SK-N-SH (cell line): ENCODE data around the gene ZNF467. TPM values are rescaled to one million over a fixed set of nuclear protein-coding genes. Genes with fewer than 3 reads are reported as not detected.

Source experiments
- CTCF ChIA-PET: fragments of 300-600, 350-600 bp; formaldehyde crosslinking; extraction: SDS; loops from one replicate; lab custom pipeline; 2021; lab: Yijun Ruan, JAX
- POLR2A ChIA-PET: fragments of 350-600 bp; sonication (Branson Sonifier 250); formaldehyde crosslinking; extraction: SDS; loops from one replicate; lab custom pipeline; 2020; ENCODE audit warnings: antibody characterized with exemption, inconsistent platforms; lab: Yijun Ruan, JAX
- DNase-seq: peaks from one replicate; pipeline ENCODE4 v3.0.0; 2012
- H2AFZ ChIP-seq: fragments of 200-600 bp; sonication (generic); 2 replicates; pipeline ENCODE4 v1.8.1; 2016; ENCODE audit warnings: antibody characterized with exemption, mild to moderate bottlenecking, low read depth
- H3F3A ChIP-seq: fragments of 200-600 bp; sonication (generic); replicated peaks from 2 replicates; pipeline ENCODE3; 2016; ENCODE audit warnings: antibody characterized with exemption, mild to moderate bottlenecking; ENCODE audit not compliant: insufficient read depth
- H3K27ac ChIP-seq, 2 experiments: fragments of 200-500 bp in 1 of 2; fragments of 200-600 bp in 1 of 2; sonication (Bioruptor generic) in 1 of 2; sonication (generic), shearing (Covaris generic) in 1 of 2; 2 replicates each; pipeline versions ENCODE4 v1.5.1 to v1.6.1; 2014 to 2016; ENCODE audit warnings: low read depth in 2 of 2, inconsistent platforms in 1 of 2, low read length in 1 of 2, mild to moderate bottlenecking in 1 of 2, mixed read lengths in 1 of 2
- H3K27me3 ChIP-seq: fragments of 200-600 bp; sonication (generic), shearing (Covaris generic); 2 replicates; pipeline ENCODE4 v1.6.1; 2016; ENCODE audit warnings: mixed run types; ENCODE audit not compliant: insufficient read depth
- H3K36me3 ChIP-seq, 2 experiments: fragments of 200-500 bp in 1 of 2; fragments of 200-600 bp in 1 of 2; sonication (Bioruptor generic) in 1 of 2; sonication (generic) in 1 of 2; replicated peaks in 1 of 2; 2 replicates each; pipeline versions ENCODE3 to v1.5.1; 2014 to 2016; ENCODE audit warnings: low read length in 1 of 2, mild to moderate bottlenecking in 1 of 2; ENCODE audit not compliant: insufficient read depth in 2 of 2, control insufficient read depth in 1 of 2
- H3K4me1 ChIP-seq, 2 experiments: fragments of 200-500 bp in 1 of 2; fragments of 200-600 bp in 1 of 2; sonication (Bioruptor generic) in 1 of 2; sonication (generic), shearing (Covaris generic) in 1 of 2; 2 replicates each; pipeline versions ENCODE4 v1.5.1 to v1.6.1; 2014 to 2016; ENCODE audit warnings: low read depth in 1 of 2, low read length in 1 of 2, mixed run types in 1 of 2; ENCODE audit not compliant: insufficient read depth in 2 of 2, control insufficient read depth in 1 of 2
- H3K4me2 ChIP-seq: fragments of 200-600 bp; sonication (generic), shearing (Covaris generic); 2 replicates; pipeline ENCODE4 v1.6.1; 2017; ENCODE audit warnings: mixed run types
- H3K4me3 ChIP-seq, 2 experiments: fragments of 200-500 bp in 1 of 2; fragments of 200-600 bp in 1 of 2; sonication (Bioruptor generic) in 1 of 2; sonication (generic), shearing (Covaris generic) in 1 of 2; 2 replicates each; pipeline versions ENCODE4 v1.5.1 to v1.8.1; 2014 to 2016; ENCODE audit warnings: low read depth in 2 of 2, inconsistent platforms in 1 of 2, low read length in 1 of 2, mild to moderate bottlenecking in 1 of 2, mixed read lengths in 1 of 2, moderate library complexity in 1 of 2
- H3K79me2 ChIP-seq: fragments of 200-600 bp; sonication (generic); 2 replicates; pipeline ENCODE4 v1.8.1; 2017; ENCODE audit warnings: mild to moderate bottlenecking; ENCODE audit not compliant: insufficient read depth
- H3K9ac ChIP-seq: fragments of 200-600 bp; sonication (generic); 2 replicates; pipeline ENCODE4 v1.6.1; 2017; ENCODE audit warnings: mixed run types
- H3K9me2 ChIP-seq: fragments of 200-600 bp; sonication (generic); 2 replicates; pipeline ENCODE4 v1.6.1; 2017; ENCODE audit warnings: mixed run types
- H3K9me3 ChIP-seq: fragments of 200-600 bp; sonication (generic); 2 replicates; pipeline ENCODE4 v1.6.1; 2017; ENCODE audit warnings: mixed run types, mild to moderate bottlenecking, moderate library complexity
- H4K20me1 ChIP-seq: fragments of 200-600 bp; sonication (generic); 2 replicates; pipeline ENCODE4 v1.6.1; 2017; ENCODE audit warnings: mild to moderate bottlenecking, mixed run types; ENCODE audit not compliant: insufficient read depth
- ELF1 ChIP-seq: IDR thresholded peaks from 2 replicates; pipeline ENCODE4 v1.4.0; 2012
- FOSL2 ChIP-seq: IDR thresholded peaks from 2 replicates; pipeline ENCODE4 v1.4.0; 2012; ENCODE audit warnings: low read depth, mild to moderate bottlenecking, moderate library complexity, borderline replicate concordance
- FOXJ3 ChIP-seq: sonication (generic); formaldehyde crosslinking; IDR thresholded peaks from 2 replicates; pipeline ENCODE4 v1.5.1; 2020; ENCODE audit warnings: mild to moderate bottlenecking, missing genetic modification reagents
- GABPA ChIP-seq: IDR thresholded peaks from 2 replicates; pipeline ENCODE4 v1.4.0; 2012; ENCODE audit warnings: low read depth, mild to moderate bottlenecking
- GATA2 ChIP-seq: sonication (generic); formaldehyde crosslinking; IDR thresholded peaks from 2 replicates; pipeline ENCODE4 v1.5.0; 2020; ENCODE audit warnings: mild to moderate bottlenecking, missing genetic modification reagents
- MEF2A ChIP-seq: IDR thresholded peaks from 2 replicates; pipeline ENCODE4 v1.4.0; 2012; ENCODE audit warnings: low read depth, borderline replicate concordance
- POLR2AphosphoS5 ChIP-seq: IDR thresholded peaks from 2 replicates; pipeline ENCODE4 v1.6.1; 2012; ENCODE audit warnings: low read depth, low read length
- RAD21 ChIP-seq: IDR thresholded peaks from 2 replicates; pipeline ENCODE4 v1.6.1; 2012; ENCODE audit warnings: mild to moderate bottlenecking, low read length
- RFX5 ChIP-seq: IDR thresholded peaks from 2 replicates; pipeline ENCODE4 v1.6.1; 2012; ENCODE audit warnings: mild to moderate bottlenecking, improper control_type of control experiment, low read length
- SMC3 ChIP-seq: IDR thresholded peaks from 2 replicates; pipeline ENCODE4 v1.6.1; 2012; ENCODE audit warnings: low read depth, low read length, improper control_type of control experiment
- TAF1 ChIP-seq: IDR thresholded peaks from 2 replicates; pipeline ENCODE4 v1.6.1; 2012; ENCODE audit warnings: low read depth, mild to moderate bottlenecking, low read length, moderate library complexity, borderline replicate concordance
- TCF12 ChIP-seq: IDR thresholded peaks from 2 replicates; pipeline ENCODE4 v1.4.0; 2012
- WGBS: methylation state at CpG from one replicate; pipeline ENCODE4 v1.1.6; 2017; ENCODE audit warnings: low lambda C conversion rate; 5-methylcytosine and 5-hydroxymethylcytosine counted together
- polyA plus RNA-seq, 3 experiments: library from polyadenylated mRNA; depleted of rRNA; stranded (reverse); fragments of >200 nt; gene quantifications; 2 replicates each; pipeline ENCODE4 v1.2.3, GENCODE V29; 2012
- TF ChIP-seq, protein P1 (sequence below): IDR thresholded peaks from 2 replicates; pipeline ENCODE4; 2012
- TF ChIP-seq, protein P2 (sequence below): fragments of 150-350 bp; IDR thresholded peaks from 2 replicates; pipeline ENCODE4 v1.6.1; 2017; ENCODE audit warnings: antibody characterized with exemption, low read length, low read depth, borderline replicate concordance
- TF ChIP-seq, protein P3 (sequence below): IDR thresholded peaks from 2 replicates; pipeline ENCODE4 v1.4.0; 2012; ENCODE audit warnings: low read depth
- TF ChIP-seq, protein P4 (sequence below): IDR thresholded peaks from 2 replicates; pipeline ENCODE4 v1.4.0; 2012; ENCODE audit warnings: low read depth, borderline replicate concordance
- TF ChIP-seq, protein P5 (sequence below): IDR thresholded peaks from 2 replicates; pipeline ENCODE4 v1.6.1; 2012; ENCODE audit warnings: mild to moderate bottlenecking, low read depth, low read length, moderate library complexity

The ZNF467 gene
- polyA plus RNA-seq, 1 of the 3 experiments (the other 2 are of a cell fraction): 4.1 TPM

DNA sequence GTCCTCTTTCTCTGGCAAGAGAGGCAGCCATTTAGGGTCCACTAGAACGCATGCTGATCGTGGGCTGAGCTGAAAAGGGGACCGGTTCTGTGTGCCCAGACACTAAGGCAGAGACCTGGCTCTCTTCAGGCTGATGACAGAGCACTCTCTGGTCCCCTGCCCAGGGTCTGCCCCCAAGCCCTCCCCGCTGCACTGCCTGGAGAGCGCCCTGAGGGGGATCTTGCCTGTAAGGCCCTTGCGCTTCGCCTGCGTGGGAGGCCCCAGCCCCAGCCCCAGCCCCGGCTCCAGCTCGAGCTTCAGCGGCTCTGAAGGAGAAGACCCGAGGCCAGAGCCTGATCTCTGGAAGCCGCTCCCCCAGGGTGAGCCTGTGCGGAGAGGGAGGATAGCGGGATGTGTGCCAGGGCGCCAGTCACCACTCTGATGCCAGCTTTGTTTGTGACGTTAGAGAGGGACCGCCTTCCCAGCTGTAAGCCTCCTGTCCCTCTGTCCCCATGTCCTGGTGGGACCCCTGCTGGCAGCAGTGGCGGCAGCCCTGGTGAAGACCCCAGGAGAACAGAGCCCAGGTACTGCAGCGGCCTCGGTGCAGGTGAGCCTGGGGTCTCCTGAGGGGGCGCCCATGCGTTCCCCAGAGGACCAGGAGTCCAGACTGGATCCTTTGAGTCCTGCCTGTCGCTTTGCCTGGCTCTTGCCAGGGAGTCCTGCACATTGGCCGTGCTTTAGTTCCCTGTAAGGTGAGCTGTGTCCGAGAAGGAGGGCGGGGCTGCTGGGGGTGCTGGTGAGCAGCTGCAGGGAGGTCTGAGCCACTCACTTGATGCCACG, 43.2 kb downstream of the ZNF467 start:
- Histone ChIP-seq H4K20me1 (no peaks in the 10 kb centered on the region), H3K4me3 (no peak overlapping the region), H3K27me3 (no peaks in the 10 kb centered on the region), H3K4me1 (peaks cover 0 to 2% of the 10 kb centered on the region in 2 experiments; a peak in 1 of 4 replicates), H3F3A (peaks cover 5% of the 10 kb centered on the region), H3K4me2 (no peak overlapping the region), H3K79me2 (no peaks in the 10 kb centered on the region), H3K9me3 (no peaks in the 10 kb centered on the region), H3K9ac (no peak overlapping the region), H3K36me3 (peaks cover 0 to 70% of the 10 kb centered on the region in 2 experiments), H3K27ac (no peak overlapping the region), H3K9me2 (no peaks in the 10 kb centered on the region), H2AFZ (no peak overlapping the region)
- peak; percentile 50 for DNase-seq
- WGBS: 86% methylated on average over 18 of the region's 28 CpGs
- TF ChIP-seq, protein P1, sequence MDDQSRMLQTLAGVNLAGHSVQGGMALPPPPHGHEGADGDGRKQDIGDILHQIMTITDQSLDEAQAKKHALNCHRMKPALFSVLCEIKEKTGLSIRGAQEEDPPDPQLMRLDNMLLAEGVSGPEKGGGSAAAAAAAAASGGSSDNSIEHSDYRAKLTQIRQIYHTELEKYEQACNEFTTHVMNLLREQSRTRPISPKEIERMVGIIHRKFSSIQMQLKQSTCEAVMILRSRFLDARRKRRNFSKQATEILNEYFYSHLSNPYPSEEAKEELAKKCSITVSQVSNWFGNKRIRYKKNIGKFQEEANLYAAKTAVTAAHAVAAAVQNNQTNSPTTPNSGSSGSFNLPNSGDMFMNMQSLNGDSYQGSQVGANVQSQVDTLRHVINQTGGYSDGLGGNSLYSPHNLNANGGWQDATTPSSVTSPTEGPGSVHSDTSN: no peak
- peak; percentile 32 for TF ChIP-seq RAD21
- TF ChIP-seq, all 33 proteins: peak for 1
- ChIA-PET POLR2A (interaction anchor here (0.8 kb wide), 1 partner anchor 1356 kb away, joined by 3 read pairs; the partner anchor contains the start of gene AGAP3), CTCF (interaction anchor here (0.6 to 5.8 kb wide), 5 partner anchors 11 to 505 kb away, joined by 3 to 43 read pairs (median 4); no protein-coding TSS in a partner anchor)

DNA sequence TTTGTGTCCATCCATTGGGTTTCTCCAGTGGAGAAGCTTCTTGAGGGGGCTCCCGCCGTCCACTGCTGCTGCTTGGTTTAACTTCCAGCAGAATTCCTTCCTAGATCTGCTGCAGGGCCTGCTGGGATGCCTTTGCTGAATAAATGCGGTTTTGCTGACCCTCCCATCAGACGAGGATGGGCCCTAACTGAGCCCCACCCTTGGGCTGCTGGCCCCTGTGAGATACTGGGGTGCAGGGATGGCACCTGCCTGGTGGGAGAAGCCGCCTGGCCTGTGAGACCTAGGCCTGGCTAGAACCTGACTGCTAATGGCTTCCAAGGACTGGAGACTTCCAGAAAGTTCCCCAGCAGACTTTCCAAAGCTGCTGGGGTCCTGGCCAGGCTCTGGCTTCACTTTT, 43.8 kb downstream of the ZNF467 start:
- CTCF ChIA-PET: interaction anchor here (0.6 to 5.8 kb wide), 5 partner anchors 12 to 506 kb away, joined by 3 to 43 read pairs (median 4); no protein-coding TSS in a partner anchor
- Histone ChIP-seq H3K9me3 (no peaks in the 10 kb centered on the region), H3K4me1 (no peaks in the 10 kb centered on the region), H3K4me3 (no peak overlapping the region), H3K9me2 (no peaks in the 10 kb centered on the region), H3K9ac (no peak overlapping the region), H2AFZ (no peak overlapping the region), H3K27me3 (no peaks in the 10 kb centered on the region), H4K20me1 (no peaks in the 10 kb centered on the region), H3F3A (peaks cover 5% of the 10 kb centered on the region), H3K79me2 (no peaks in the 10 kb centered on the region), H3K4me2 (no peak overlapping the region), H3K27ac (no peak overlapping the region), H3K36me3 (peaks cover 0 to 76% of the 10 kb centered on the region in 2 experiments)
- TF ChIP-seq, protein P2, sequence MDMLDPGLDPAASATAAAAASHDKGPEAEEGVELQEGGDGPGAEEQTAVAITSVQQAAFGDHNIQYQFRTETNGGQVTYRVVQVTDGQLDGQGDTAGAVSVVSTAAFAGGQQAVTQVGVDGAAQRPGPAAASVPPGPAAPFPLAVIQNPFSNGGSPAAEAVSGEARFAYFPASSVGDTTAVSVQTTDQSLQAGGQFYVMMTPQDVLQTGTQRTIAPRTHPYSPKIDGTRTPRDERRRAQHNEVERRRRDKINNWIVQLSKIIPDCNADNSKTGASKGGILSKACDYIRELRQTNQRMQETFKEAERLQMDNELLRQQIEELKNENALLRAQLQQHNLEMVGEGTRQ: no peak
- TF ChIP-seq, protein P1: no peak
- no peak for TF ChIP-seq FOXJ3 (CRISPR knock-in tag)
- no peak for TF ChIP-seq SMC3
- TF ChIP-seq, protein P3, sequence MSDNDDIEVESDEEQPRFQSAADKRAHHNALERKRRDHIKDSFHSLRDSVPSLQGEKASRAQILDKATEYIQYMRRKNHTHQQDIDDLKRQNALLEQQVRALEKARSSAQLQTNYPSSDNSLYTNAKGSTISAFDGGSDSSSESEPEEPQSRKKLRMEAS: no peak
- TF ChIP-seq, protein P4, sequence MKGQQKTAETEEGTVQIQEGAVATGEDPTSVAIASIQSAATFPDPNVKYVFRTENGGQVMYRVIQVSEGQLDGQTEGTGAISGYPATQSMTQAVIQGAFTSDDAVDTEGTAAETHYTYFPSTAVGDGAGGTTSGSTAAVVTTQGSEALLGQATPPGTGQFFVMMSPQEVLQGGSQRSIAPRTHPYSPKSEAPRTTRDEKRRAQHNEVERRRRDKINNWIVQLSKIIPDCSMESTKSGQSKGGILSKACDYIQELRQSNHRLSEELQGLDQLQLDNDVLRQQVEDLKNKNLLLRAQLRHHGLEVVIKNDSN: no peak
- TF ChIP-seq TCF12: no peak
- no peak for TF ChIP-seq RFX5
- no peak for TF ChIP-seq ELF1
- TF ChIP-seq GABPA: no peak
- TF ChIP-seq FOSL2: no peak
- TF ChIP-seq TAF1: no peak
- TF ChIP-seq, protein P5, sequence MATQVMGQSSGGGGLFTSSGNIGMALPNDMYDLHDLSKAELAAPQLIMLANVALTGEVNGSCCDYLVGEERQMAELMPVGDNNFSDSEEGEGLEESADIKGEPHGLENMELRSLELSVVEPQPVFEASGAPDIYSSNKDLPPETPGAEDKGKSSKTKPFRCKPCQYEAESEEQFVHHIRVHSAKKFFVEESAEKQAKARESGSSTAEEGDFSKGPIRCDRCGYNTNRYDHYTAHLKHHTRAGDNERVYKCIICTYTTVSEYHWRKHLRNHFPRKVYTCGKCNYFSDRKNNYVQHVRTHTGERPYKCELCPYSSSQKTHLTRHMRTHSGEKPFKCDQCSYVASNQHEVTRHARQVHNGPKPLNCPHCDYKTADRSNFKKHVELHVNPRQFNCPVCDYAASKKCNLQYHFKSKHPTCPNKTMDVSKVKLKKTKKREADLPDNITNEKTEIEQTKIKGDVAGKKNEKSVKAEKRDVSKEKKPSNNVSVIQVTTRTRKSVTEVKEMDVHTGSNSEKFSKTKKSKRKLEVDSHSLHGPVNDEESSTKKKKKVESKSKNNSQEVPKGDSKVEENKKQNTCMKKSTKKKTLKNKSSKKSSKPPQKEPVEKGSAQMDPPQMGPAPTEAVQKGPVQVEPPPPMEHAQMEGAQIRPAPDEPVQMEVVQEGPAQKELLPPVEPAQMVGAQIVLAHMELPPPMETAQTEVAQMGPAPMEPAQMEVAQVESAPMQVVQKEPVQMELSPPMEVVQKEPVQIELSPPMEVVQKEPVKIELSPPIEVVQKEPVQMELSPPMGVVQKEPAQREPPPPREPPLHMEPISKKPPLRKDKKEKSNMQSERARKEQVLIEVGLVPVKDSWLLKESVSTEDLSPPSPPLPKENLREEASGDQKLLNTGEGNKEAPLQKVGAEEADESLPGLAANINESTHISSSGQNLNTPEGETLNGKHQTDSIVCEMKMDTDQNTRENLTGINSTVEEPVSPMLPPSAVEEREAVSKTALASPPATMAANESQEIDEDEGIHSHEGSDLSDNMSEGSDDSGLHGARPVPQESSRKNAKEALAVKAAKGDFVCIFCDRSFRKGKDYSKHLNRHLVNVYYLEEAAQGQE: no peak
- TF ChIP-seq GATA2 (CRISPR knock-in tag): no peak
- TF ChIP-seq POLR2AphosphoS5: no peak
- no peak for TF ChIP-seq MEF2A
- no peak for DNase-seq
- 87% methylated on average over 5 of the region's 5 CpGs for WGBS
- POLR2A ChIA-PET: no interaction called here
